ENCODE data around the gene DOC2B.

DNA sequence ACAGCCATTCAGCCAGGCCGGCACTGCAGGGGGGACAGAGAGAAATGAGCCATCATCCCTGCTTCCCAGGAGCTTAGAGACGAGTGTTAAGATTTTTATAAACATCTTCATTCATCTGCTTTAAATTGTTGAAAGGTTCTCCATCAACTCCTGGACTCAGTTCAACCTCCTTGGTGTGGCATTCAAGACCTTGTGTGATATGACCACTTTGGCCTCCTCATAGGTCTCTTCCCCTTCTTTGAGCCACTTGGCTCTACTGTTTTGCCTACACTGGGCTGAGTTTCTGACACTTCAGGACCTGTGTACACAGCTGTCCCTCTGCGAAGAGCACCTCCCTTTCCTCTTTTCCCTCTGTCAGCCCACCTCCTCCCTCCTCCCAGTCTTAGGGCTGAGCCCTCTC, 4.3 kb downstream of the DOC2B start:
- TF ChIP-seq, protein P1, sequence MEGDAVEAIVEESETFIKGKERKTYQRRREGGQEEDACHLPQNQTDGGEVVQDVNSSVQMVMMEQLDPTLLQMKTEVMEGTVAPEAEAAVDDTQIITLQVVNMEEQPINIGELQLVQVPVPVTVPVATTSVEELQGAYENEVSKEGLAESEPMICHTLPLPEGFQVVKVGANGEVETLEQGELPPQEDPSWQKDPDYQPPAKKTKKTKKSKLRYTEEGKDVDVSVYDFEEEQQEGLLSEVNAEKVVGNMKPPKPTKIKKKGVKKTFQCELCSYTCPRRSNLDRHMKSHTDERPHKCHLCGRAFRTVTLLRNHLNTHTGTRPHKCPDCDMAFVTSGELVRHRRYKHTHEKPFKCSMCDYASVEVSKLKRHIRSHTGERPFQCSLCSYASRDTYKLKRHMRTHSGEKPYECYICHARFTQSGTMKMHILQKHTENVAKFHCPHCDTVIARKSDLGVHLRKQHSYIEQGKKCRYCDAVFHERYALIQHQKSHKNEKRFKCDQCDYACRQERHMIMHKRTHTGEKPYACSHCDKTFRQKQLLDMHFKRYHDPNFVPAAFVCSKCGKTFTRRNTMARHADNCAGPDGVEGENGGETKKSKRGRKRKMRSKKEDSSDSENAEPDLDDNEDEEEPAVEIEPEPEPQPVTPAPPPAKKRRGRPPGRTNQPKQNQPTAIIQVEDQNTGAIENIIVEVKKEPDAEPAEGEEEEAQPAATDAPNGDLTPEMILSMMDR (IDR thresholded peaks at IDR 0.05), result no peak
- no peak for TF ChIP-seq NFE2L1 (CRISPR knock-in tag; IDR thresholded peaks at IDR 0.05)
- TF ChIP-seq TCF7 (CRISPR knock-in tag; IDR thresholded peaks at IDR 0.05; ENCODE audit: low read depth), result no peak
- TF ChIP-seq, protein P2, sequence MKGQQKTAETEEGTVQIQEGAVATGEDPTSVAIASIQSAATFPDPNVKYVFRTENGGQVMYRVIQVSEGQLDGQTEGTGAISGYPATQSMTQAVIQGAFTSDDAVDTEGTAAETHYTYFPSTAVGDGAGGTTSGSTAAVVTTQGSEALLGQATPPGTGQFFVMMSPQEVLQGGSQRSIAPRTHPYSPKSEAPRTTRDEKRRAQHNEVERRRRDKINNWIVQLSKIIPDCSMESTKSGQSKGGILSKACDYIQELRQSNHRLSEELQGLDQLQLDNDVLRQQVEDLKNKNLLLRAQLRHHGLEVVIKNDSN (CRISPR knock-in tag; IDR thresholded peaks at IDR 0.05), result no peak
